ENCODE results near the gene TMEM220. TPM values are rescaled to one million over a fixed set of nuclear protein-coding genes. Genes with fewer than 3 reads are reported as not detected.

TMEM220 gene
- total RNA-seq, result 10 to 100 TPM in 2 of 4 donors, 1 to 10 TPM in 2; 4.5 to 12.1 (median 9.4) TPM

DNA sequence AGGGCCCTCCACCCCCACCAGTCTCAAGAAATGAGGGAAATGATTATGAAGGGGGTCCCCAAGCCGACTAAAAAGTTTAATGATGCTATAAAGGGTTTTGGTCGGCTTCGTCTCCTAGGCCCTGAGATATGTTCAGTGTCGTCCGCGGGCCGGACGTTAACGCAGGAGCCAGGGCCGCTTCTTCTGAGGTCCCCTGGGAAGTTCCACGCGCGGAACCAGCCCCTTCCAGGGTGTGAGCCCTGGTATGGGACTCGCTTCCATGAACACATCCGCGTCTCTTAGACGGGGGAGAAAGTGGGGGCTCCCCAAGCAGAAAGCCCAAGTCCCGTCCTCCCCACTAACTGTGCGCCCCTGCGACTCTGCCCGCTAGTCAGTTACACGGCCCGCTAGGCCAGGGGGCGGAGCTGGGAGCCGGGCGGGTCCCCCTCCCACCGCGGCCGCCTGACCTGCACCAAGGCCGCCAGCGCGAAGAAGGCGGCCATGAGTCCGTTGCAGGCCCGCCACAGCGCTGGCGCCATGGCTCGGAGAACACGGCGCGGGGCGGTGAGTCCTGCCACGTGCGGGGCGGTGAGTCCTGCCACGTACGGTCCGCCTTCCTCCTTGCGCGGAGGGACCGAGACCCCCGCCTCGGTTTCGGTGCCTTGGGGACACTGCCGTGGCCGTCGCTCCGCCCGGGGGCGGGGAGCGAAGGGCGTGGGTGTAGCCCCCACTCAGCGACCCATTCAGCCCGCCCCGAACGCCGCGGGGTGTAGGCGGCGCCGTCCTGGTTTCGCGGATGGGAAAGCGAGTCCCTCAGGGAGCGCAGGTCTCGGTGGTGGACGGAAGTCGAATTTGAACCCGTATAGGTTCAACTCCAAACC lies at the start of gene TMEM220:
TSS of gene TMEM220 (minus strand) at position 690 of the 860 bp plus-strand sequence. CDS start at position 518, 172 bp downstream.
- peak within 1 kb of the TSS; percentile 88 for H3K27ac ChIP-seq
- TF ChIP-seq EP300 (IDR thresholded peaks at IDR 0.05) (no peak), POLR2A (IDR thresholded peaks at IDR 0.05) (peak; percentile 14 to 56), POLR2AphosphoS5 (IDR thresholded peaks at IDR 0.05) (peak in 1 of 3 donors; percentile 56)
- TF ChIP-seq, protein P1, sequence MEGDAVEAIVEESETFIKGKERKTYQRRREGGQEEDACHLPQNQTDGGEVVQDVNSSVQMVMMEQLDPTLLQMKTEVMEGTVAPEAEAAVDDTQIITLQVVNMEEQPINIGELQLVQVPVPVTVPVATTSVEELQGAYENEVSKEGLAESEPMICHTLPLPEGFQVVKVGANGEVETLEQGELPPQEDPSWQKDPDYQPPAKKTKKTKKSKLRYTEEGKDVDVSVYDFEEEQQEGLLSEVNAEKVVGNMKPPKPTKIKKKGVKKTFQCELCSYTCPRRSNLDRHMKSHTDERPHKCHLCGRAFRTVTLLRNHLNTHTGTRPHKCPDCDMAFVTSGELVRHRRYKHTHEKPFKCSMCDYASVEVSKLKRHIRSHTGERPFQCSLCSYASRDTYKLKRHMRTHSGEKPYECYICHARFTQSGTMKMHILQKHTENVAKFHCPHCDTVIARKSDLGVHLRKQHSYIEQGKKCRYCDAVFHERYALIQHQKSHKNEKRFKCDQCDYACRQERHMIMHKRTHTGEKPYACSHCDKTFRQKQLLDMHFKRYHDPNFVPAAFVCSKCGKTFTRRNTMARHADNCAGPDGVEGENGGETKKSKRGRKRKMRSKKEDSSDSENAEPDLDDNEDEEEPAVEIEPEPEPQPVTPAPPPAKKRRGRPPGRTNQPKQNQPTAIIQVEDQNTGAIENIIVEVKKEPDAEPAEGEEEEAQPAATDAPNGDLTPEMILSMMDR (IDR thresholded peaks at IDR 0.05), result no peak
- WGBS, result 1% methylated on average over 39 of the region's 79 CpGs
- peak within 1 kb of the TSS; percentile 65 for H3K4me3 ChIP-seq
- no peaks in the 10 kb centered on the region for H3K9me3 ChIP-seq
- DNase-seq (ENCODE audit: low spot score in 2 of 2), result peak; percentile 89 to 91
- peaks cover 15% of the 10 kb centered on the region for H3K36me3 ChIP-seq
- peaks cover 13% of the 10 kb centered on the region for H3K4me1 ChIP-seq
- no peaks in the 10 kb centered on the region for H3K27me3 ChIP-seq

DNA sequence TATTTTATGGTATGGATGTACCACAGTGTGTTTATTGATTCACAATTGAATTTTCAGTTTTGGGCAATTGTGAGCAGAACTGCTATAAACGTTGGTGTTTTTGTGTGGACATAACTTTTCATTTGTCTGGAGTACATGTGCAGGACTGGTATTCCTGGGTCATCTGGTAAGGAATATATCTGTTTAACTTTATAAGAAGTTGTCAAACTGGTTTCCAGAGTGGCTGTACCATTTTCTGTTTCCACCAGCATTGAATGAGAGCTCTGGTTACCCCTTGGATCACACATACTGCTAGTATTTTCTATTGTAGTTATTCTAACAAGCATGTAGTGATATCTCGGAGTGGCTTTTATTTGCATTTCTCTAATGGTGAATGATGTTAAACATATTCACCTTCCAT lies 49.8 kb upstream of the TMEM220 start:
- TF ChIP-seq, protein P1 (IDR thresholded peaks at IDR 0.05), result no peak
- TF ChIP-seq POLR2AphosphoS5 (IDR thresholded peaks at IDR 0.05) (no peak), POLR2A (IDR thresholded peaks at IDR 0.05) (no peak), EP300 (IDR thresholded peaks at IDR 0.05) (no peak)
- Histone ChIP-seq H3K4me1 (no peaks in the 10 kb centered on the region), H3K27me3 (no peaks in the 10 kb centered on the region), H3K36me3 (no peaks in the 10 kb centered on the region), H3K9me3 (no peaks in the 10 kb centered on the region), H3K4me3 (no peak overlapping the region), H3K27ac (no peak overlapping the region)
- no peak for DNase-seq (ENCODE audit: low spot score in 2 of 2)
- 71% methylated on average over 2 of the region's 2 CpGs for WGBS

DNA sequence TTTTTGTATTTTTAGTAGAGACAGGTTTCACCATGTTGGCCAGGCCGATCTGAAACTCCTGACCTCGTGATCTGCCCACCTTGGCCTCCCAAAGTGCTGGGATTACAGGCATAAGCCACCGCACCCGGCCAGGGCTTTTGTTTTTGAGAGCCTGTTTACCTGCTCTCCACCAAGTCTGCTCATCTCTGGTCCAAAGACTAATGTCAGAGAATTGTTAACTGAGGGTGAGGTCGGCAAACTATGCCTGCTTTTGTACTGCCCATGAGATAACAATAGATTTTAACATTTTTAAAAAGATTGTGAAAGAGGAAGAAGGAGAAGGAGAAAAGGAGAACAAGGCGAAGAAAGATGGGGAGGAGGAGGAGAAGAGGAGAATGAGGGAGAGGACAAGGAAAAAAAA lies 48.1 kb upstream of the TMEM220 start:
- Histone ChIP-seq H3K27ac (no peak overlapping the region), H3K36me3 (no peaks in the 10 kb centered on the region), H3K4me1 (peaks cover 6% of the 10 kb centered on the region), H3K9me3 (no peaks in the 10 kb centered on the region), H3K27me3 (no peaks in the 10 kb centered on the region), H3K4me3 (no peak overlapping the region)
- TF ChIP-seq POLR2AphosphoS5 (IDR thresholded peaks at IDR 0.05), result no peak
- TF ChIP-seq, protein P1 (IDR thresholded peaks at IDR 0.05), result no peak
- no peak for TF ChIP-seq EP300 (IDR thresholded peaks at IDR 0.05)
- TF ChIP-seq POLR2A (IDR thresholded peaks at IDR 0.05), result no peak
- WGBS, result 90% methylated on average over 6 of the region's 6 CpGs
- peak in 1 of 2 donors; percentile 28 for DNase-seq (ENCODE audit: low spot score in 2 of 2)

DNA sequence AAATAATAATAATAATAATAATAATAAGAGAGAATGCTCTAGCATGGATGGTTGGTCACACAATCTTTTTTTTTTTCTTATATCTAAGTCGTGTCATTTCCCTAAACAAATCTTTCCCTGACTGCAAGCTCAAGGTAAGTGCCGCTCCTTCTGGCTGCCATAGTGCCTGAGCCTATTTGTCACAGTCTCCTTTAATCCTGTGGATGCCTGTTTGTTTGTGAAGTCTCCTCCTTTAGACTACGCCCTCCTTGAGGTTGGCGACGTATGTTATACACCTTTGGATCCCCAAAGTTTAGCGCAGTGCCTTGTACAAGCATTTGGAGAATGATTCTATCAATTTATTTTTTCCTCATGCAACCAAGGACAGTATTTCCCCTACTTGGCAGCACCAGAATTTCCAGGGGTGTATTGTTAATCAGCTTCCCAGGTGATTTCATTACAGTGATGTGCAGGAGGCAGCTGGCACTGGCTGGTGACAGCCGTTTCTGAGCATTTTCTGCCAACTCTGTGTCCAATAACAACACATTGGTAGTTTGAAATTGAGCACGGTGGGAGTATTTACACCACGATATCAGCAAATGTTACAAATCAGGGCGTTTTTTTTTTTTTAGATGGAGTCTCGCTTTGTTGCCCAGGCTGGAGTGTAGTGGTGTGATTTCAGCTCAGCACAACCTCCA lies 47.4 kb upstream of the TMEM220 start:
- Histone ChIP-seq H3K27ac (no peak overlapping the region), H3K9me3 (peaks cover 2% of the 10 kb centered on the region), H3K4me1 (peaks cover 8% of the 10 kb centered on the region), H3K4me3 (no peak overlapping the region), H3K36me3 (no peaks in the 10 kb centered on the region), H3K27me3 (no peaks in the 10 kb centered on the region)
- peak in 1 of 2 donors; percentile 22 for DNase-seq (ENCODE audit: low spot score in 2 of 2)
- 80% methylated on average over 11 of the region's 11 CpGs for WGBS
- no peak for TF ChIP-seq POLR2AphosphoS5 (IDR thresholded peaks at IDR 0.05)
- TF ChIP-seq, protein P1 (IDR thresholded peaks at IDR 0.05), result no peak
- TF ChIP-seq EP300 (IDR thresholded peaks at IDR 0.05), result no peak
- no peak for TF ChIP-seq POLR2A (IDR thresholded peaks at IDR 0.05)

DNA sequence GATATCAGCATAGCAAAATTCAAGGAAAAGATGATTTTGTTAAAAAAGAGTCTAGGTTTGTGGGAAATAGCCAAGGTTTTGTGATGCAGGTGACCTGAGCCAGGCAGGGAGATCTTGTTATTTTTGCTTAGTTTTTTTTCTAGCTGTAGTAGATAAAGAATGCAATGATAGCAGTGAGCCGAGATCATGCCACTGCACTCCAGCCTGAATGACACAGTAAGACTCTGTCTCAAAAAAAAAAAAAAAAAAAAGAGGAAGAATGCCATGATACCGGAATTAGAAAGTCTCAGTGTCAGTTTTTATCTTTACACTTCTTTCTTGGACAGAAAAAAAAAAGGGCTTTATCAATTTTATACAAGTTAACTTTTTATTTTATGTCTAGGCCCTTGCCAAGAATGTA lies 46.6 kb upstream of the TMEM220 start:
- H3K27ac ChIP-seq, result no peak overlapping the region
- H3K9me3 ChIP-seq, result peaks cover 6% of the 10 kb centered on the region
- H3K4me3 ChIP-seq, result no peak overlapping the region
- no peak for DNase-seq (ENCODE audit: low spot score in 2 of 2)
- H3K36me3 ChIP-seq, result no peaks in the 10 kb centered on the region
- no peak for TF ChIP-seq POLR2A (IDR thresholded peaks at IDR 0.05)
- no peak for TF ChIP-seq POLR2AphosphoS5 (IDR thresholded peaks at IDR 0.05)
- TF ChIP-seq EP300 (IDR thresholded peaks at IDR 0.05), result no peak
- TF ChIP-seq, protein P1 (IDR thresholded peaks at IDR 0.05), result no peak
- H3K4me1 ChIP-seq, result peaks cover 8% of the 10 kb centered on the region
- WGBS, result 44% methylated on average over 2 of the region's 2 CpGs
- no peaks in the 10 kb centered on the region for H3K27me3 ChIP-seq
